ENCODE measurements around the gene ZNF143. TPM values are rescaled to one million over a fixed set of nuclear protein-coding genes. Genes with fewer than 3 reads are reported as not detected.
A peak's percentile ranks its signal among the peaks of the same experiment; 100 is the strongest.

The ZNF143 gene
- total and polyA plus RNA-seq, 12 donors, result 6.1 to 28.8 (median 17.6) TPM

- intact Hi-C loops (cut with DNase I), result loop anchor here in 4 of 10 donors (2.0 to 5.0 kb wide), 5 partner anchors 38 to 1233 kb away; partner anchors contain the start of genes EIF4G2 (in 1 of the 4) and ZNF143 (in 1 of the 4)
- peak overlapping the region; percentile 49 to 95 (median 82) for H3K4me3 ChIP-seq
- no peaks in the 10 kb centered on the region for H3K27me3 ChIP-seq
- TF ChIP-seq CTCF (IDR thresholded peaks at IDR 0.05), result no peak
- peak overlapping the region; percentile 9 to 97 (median 92) for H3K27ac ChIP-seq
- WGBS, 2 donors, result 0% methylated on average over 71 to 121 of the region's 122 CpGs
- ATAC-seq (no peak), DNase-seq (peak; percentile 23 to 31)
- H3K4me1 ChIP-seq, result peaks cover 0 to 54% (median 31%) of the 10 kb centered on the region in 9 donors
- H3K36me3 ChIP-seq, result peaks cover 0 to 25% (median 0%) of the 10 kb centered on the region in 9 donors
- H3K9me3 ChIP-seq, result no peaks in the 10 kb centered on the region
These were observed 113.2 kb downstream of the ZNF143 start for GRCh38 chr11:9573775-9574621.

- ATAC-seq (peak in 2 of 8 donors; percentile 2 to 7), DNase-seq (peak; percentile 42 to 45)
- Histone ChIP-seq H3K9me3 (no peaks in the 10 kb centered on the region), H3K4me3 (peak overlapping the region; percentile 48 to 95 (median 82)), H3K27ac (peak overlapping the region; percentile 9 to 97 (median 92)), H3K27me3 (no peaks in the 10 kb centered on the region), H3K4me1 (peaks cover 0 to 46% (median 24%) of the 10 kb centered on the region in 9 donors), H3K36me3 (peaks cover 0 to 32% (median 0%) of the 10 kb centered on the region in 9 donors)
- 0 to 1% methylated on average over 43 of the region's 43 CpGs for WGBS, 2 donors
- intact Hi-C loops (cut with DNase I), result loop anchor here in 5 of 10 donors (2.0 to 5.0 kb wide), 6 partner anchors 37 to 1233 kb away; partner anchors contain the start of genes EIF4G2 (in 1 of the 5) and ZNF143 (in 1 of the 5)
- TF ChIP-seq CTCF (IDR thresholded peaks at IDR 0.05), result no peak
These were observed 113.9 kb downstream of the ZNF143 start for GRCh38 chr11:9574622-9575259.

GRCh38 chr11:9575260-9576240 is 114.7 kb downstream of the ZNF143 start:
- WGBS, 2 donors, result 4 to 11% methylated on average over 17 of the region's 17 CpGs

More at GRCh38 chr11:9575260-9576240, 114.7 kb downstream of the ZNF143 start:
- Histone ChIP-seq H3K4me3 (peak overlapping the region; percentile 48 to 95 (median 82)), H3K36me3 (peaks cover 0 to 40% (median 0%) of the 10 kb centered on the region in 9 donors), H3K4me1 (peaks cover 0 to 46% (median 24%) of the 10 kb centered on the region in 9 donors), H3K27me3 (no peaks in the 10 kb centered on the region), H3K27ac (peak overlapping the region; percentile 9 to 97 (median 92)), H3K9me3 (no peaks in the 10 kb centered on the region)
- intact Hi-C loops (cut with DNase I), result loop anchor here in 4 of 10 donors (2.0 to 5.0 kb wide), 5 partner anchors 37 to 48 kb away; no protein-coding TSS in a partner anchor
- no peak for TF ChIP-seq CTCF (IDR thresholded peaks at IDR 0.05)
- ATAC-seq (peak in 6 of 8 donors; percentile 25 to 71 (median 52)), DNase-seq (peak; percentile 26 to 73)

Data from heart right ventricle (tissue), 16 donors.